Upper lobe of left lung (tissue), 6 donors: ENCODE data around the gene CLEC16A. TPM values are rescaled to one million over a fixed set of nuclear protein-coding genes. Genes with fewer than 3 reads are reported as not detected.

Source experiments
- ATAC-seq, 2 donors: fragments of 200-7000 bp; cut with Tn5 transposase; one replicate each; pipeline ENCODE4 v1.9.1; 2022; ENCODE audit warnings: mild to moderate bottlenecking in 2 of 2, moderate library complexity in 2 of 2; ENCODE audit not compliant: low FRiP score in 2 of 2
- DNase-seq, 2 donors: peaks; one replicate each; pipeline ENCODE4 v3.0.0-alpha.2; 2019 to 2020
- H3K27ac ChIP-seq, 4 donors: fragments of 200-600 bp; sonication (generic); one replicate each; pipeline ENCODE4 v1.5.1; 2016 to 2019
- H3K27me3 ChIP-seq, 4 donors: fragments of 200-600 bp; sonication (generic); one replicate each; pipeline ENCODE4 v1.5.1; 2017 to 2019
- H3K36me3 ChIP-seq, 4 donors: fragments of 200-600 bp; sonication (generic); one replicate each; pipeline ENCODE4 v1.5.1; 2016 to 2019
- H3K4me1 ChIP-seq, 4 donors: fragments of 200-600 bp; sonication (generic); one replicate each; pipeline ENCODE4 v1.5.1; 2018 to 2019
- H3K4me3 ChIP-seq, 4 donors: fragments of 200-600 bp; sonication (generic); one replicate each; pipeline ENCODE4 v1.5.1; 2017 to 2019; ENCODE audit warnings: mild to moderate bottlenecking in 2 of 4, moderate library complexity in 1 of 4
- H3K9me3 ChIP-seq, 4 donors: fragments of 200-600 bp; sonication (generic); one replicate each; pipeline ENCODE4 v1.5.1; 2018 to 2019
- EP300 ChIP-seq, 4 donors: sonication (generic); formaldehyde crosslinking; IDR thresholded peaks; one replicate each; pipeline ENCODE4 v1.5.1; 2017; ENCODE audit warnings: antibody characterized with exemption in 4 of 4, control low read depth in 2 of 4
- POLR2A ChIP-seq, 4 donors: fragments of 450-650 bp; IDR thresholded peaks; one replicate each; pipeline ENCODE4 v1.5.1; 2016 to 2017; ENCODE audit warnings: antibody characterized with exemption in 4 of 4, mild to moderate bottlenecking in 2 of 4
- POLR2AphosphoS5 ChIP-seq, 2 donors: sonication (generic); formaldehyde crosslinking; IDR thresholded peaks; one replicate each; pipeline ENCODE4 v1.5.1; 2017; ENCODE audit warnings: antibody characterized with exemption in 2 of 2
- whole genome bisulfite sequencing, 2 donors: methylation state at CpG; one replicate each; pipeline ENCODE4 v1.1.5; 2017 to 2018; 5-methylcytosine and 5-hydroxymethylcytosine counted together
- total RNA-seq, 6 donors: library from RNA; depleted of rRNA in 4 of 6; stranded (reverse); fragments of >200 nt in 4 of 6; gene quantifications; one replicate each; pipeline versions ENCODE4 v1.1.0 to v1.2.1, GENCODE V29; 2016 to 2021
- TF ChIP-seq, protein P1 (sequence below), 6 experiments: fragments of 450-650 bp in 4 of 6; fragments of 200-600 bp in 2 of 6; sonication (generic) in 2 of 6; IDR thresholded peaks; one replicate each; pipeline ENCODE4 v1.5.1; 2016 to 2019; ENCODE audit warnings: antibody characterized with exemption in 6 of 6
- donor health status: DM: no; HTN: no; CAD: no; lungs with moderate emphysema.
- donor health status: DM: no; HTN: yes; CAD: no; lungs with severe emphysema.

Gene CLEC16A
- total RNA-seq, 6 donors from 2014 or later = 33.3 to 85.9 (median 46.4) TPM

GRCh38 chr16:10999300-10999699, 54.9 kb downstream of the CLEC16A start:
- ATAC-seq = no peak

GRCh38 chr16:11001611-11002010, 57.2 kb downstream of the CLEC16A start:
- DNase-seq (no peak), ATAC-seq (no peak)
- Histone ChIP-seq H3K4me3 (no peak overlapping the region), H3K27me3 (no peaks in the 10 kb centered on the region), H3K27ac (no peak overlapping the region), H3K4me1 (no peaks in the 10 kb centered on the region), H3K9me3 (no peaks in the 10 kb centered on the region), H3K36me3 (peaks cover 4 to 62% (median 29%) of the 10 kb centered on the region in 4 donors)
- 97 to 98% methylated on average over 7 of the region's 7 CpGs for WGBS, 2 donors
- TF ChIP-seq POLR2AphosphoS5 (IDR thresholded peaks at IDR 0.05) (no peak), POLR2A (IDR thresholded peaks at IDR 0.05) (no peak), EP300 (IDR thresholded peaks at IDR 0.05) (no peak)
- TF ChIP-seq, protein P1, sequence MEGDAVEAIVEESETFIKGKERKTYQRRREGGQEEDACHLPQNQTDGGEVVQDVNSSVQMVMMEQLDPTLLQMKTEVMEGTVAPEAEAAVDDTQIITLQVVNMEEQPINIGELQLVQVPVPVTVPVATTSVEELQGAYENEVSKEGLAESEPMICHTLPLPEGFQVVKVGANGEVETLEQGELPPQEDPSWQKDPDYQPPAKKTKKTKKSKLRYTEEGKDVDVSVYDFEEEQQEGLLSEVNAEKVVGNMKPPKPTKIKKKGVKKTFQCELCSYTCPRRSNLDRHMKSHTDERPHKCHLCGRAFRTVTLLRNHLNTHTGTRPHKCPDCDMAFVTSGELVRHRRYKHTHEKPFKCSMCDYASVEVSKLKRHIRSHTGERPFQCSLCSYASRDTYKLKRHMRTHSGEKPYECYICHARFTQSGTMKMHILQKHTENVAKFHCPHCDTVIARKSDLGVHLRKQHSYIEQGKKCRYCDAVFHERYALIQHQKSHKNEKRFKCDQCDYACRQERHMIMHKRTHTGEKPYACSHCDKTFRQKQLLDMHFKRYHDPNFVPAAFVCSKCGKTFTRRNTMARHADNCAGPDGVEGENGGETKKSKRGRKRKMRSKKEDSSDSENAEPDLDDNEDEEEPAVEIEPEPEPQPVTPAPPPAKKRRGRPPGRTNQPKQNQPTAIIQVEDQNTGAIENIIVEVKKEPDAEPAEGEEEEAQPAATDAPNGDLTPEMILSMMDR (IDR thresholded peaks at IDR 0.05) = no peak

More at GRCh38 chr16:10999300-10999699, 54.9 kb downstream of the CLEC16A start:
- no peaks in the 10 kb centered on the region for H3K4me1 ChIP-seq
- no peaks in the 10 kb centered on the region for H3K9me3 ChIP-seq
- H3K27ac ChIP-seq = no peak overlapping the region
- H3K27me3 ChIP-seq = no peaks in the 10 kb centered on the region
- 80 to 88% methylated on average over 3 of the region's 3 CpGs for WGBS, 2 donors
- no peak overlapping the region for H3K4me3 ChIP-seq
- DNase-seq = no peak
- H3K36me3 ChIP-seq = peaks cover 0 to 72% (median 34%) of the 10 kb centered on the region in 4 donors
- TF ChIP-seq EP300 (IDR thresholded peaks at IDR 0.05) (no peak), POLR2AphosphoS5 (IDR thresholded peaks at IDR 0.05) (no peak), POLR2A (IDR thresholded peaks at IDR 0.05) (no peak)
- TF ChIP-seq, protein P1 (IDR thresholded peaks at IDR 0.05) = no peak

DNA sequence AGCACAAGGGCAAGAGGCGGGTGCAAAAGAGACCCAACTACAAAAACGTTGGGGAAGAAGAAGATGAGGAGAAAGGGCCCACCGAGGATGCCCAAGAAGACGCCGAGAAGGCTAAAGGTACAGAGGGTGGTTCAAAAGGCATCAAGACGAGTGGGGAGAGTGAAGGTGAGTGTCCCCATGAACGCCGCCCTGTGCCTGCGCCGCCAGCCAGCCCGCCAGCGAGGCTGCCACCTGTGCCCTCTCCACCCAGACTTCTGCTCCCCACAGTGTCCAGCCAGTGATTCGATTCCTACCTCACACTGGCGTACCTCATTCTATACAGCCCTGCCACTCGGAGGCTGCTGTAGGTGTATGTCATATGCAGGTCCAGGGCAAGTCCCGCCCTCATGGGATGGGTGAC, 58.8 kb downstream of the CLEC16A start:
- Histone ChIP-seq H3K27me3 (no peaks in the 10 kb centered on the region), H3K4me1 (no peaks in the 10 kb centered on the region), H3K9me3 (no peaks in the 10 kb centered on the region), H3K4me3 (no peak overlapping the region), H3K36me3 (peaks cover 4 to 50% (median 23%) of the 10 kb centered on the region in 4 donors), H3K27ac (no peak overlapping the region)
- 95% methylated on average over 15 to 16 of the region's 16 CpGs for WGBS, 2 donors
- TF ChIP-seq, protein P1 (IDR thresholded peaks at IDR 0.05) = no peak
- no peak for TF ChIP-seq POLR2A (IDR thresholded peaks at IDR 0.05)
- TF ChIP-seq POLR2AphosphoS5 (IDR thresholded peaks at IDR 0.05) = no peak
- TF ChIP-seq EP300 (IDR thresholded peaks at IDR 0.05) = no peak
- DNase-seq = peak in 1 of 2 donors; percentile 62
- ATAC-seq = no peak

- Histone ChIP-seq H3K9me3 (no peaks in the 10 kb centered on the region), H3K27ac (no peak overlapping the region), H3K4me3 (no peak overlapping the region), H3K36me3 (peaks cover 4 to 50% (median 24%) of the 10 kb centered on the region in 4 donors), H3K27me3 (no peaks in the 10 kb centered on the region), H3K4me1 (no peaks in the 10 kb centered on the region)
- 90 to 97% methylated on average over 2 to 4 of the region's 4 CpGs for WGBS, 2 donors
- ATAC-seq (no peak), DNase-seq (no peak)
- no peak for TF ChIP-seq POLR2A (IDR thresholded peaks at IDR 0.05)
- no peak for TF ChIP-seq POLR2AphosphoS5 (IDR thresholded peaks at IDR 0.05)
- TF ChIP-seq, protein P1 (IDR thresholded peaks at IDR 0.05) = no peak
- TF ChIP-seq EP300 (IDR thresholded peaks at IDR 0.05) = no peak
Measured at GRCh38 chr16:11004351-11004750, 60.0 kb downstream of the CLEC16A start.

- H3K27me3 ChIP-seq = no peaks in the 10 kb centered on the region
- no peaks in the 10 kb centered on the region for H3K9me3 ChIP-seq
- WGBS, 2 donors = 88 to 95% methylated on average over 2 to 5 of the region's 5 CpGs
- ATAC-seq (no peak), DNase-seq (no peak)
- TF ChIP-seq EP300 (IDR thresholded peaks at IDR 0.05) (no peak), POLR2A (IDR thresholded peaks at IDR 0.05) (no peak), POLR2AphosphoS5 (IDR thresholded peaks at IDR 0.05) (no peak)
- TF ChIP-seq, protein P1 (IDR thresholded peaks at IDR 0.05) = no peak
- H3K27ac ChIP-seq = no peak overlapping the region
- peaks cover 4 to 50% (median 28%) of the 10 kb centered on the region in 4 donors for H3K36me3 ChIP-seq
- no peak overlapping the region for H3K4me3 ChIP-seq
- H3K4me1 ChIP-seq = no peaks in the 10 kb centered on the region
Measured at GRCh38 chr16:11004973-11005610, 60.7 kb downstream of the CLEC16A start.
